GM19463 (cell line): Measurements from ENCODE around the gene TRIM7.
A peak's percentile ranks its signal among the peaks of the same experiment; 100 is the strongest.

ENCODE experiments used
- ATAC-seq: cut with Tn5 transposase; IDR thresholded peaks from one replicate; pipeline ENCODE4 v1.9.1; 2021; ENCODE audit warnings: mild to moderate bottlenecking, moderate library complexity; ENCODE audit not compliant: unreplicated experiment

TRIM7 gene

DNA sequence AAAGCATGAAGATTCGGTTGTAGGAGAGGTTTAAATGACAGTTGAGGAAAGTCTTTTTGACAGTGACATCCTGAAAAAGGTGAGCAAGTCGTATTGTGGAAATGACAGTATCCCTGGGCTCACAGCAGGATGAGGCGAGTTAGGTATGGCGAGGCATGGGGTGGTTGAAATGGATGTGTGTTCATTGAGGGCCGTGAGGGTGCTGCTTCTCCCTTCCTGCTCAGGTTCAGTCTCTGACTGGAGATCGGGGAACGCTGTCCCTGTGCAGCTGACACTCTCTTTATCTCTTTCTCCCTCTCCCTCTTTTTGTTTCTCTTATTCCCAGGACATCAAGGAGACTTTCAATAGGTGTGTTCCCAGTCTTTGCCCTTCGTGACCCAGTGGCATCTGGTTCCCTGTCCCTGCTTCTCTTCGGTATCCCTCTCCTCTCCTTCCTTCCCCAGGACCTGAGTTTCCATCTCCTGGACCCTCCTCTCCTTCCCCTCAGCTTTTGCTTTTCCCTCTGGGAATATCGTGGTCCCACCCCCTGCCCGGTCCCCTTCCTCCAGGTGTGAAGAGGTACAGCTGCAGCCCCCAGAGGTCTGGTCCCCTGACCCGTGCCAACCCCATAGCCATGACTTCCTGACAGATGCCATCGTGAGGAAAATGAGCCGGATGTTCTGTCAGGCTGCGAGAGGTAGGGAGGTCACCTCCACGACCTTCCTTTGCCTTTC, 28.2 kb upstream of the TRIM7 start:
- ATAC-seq = no peak

DNA sequence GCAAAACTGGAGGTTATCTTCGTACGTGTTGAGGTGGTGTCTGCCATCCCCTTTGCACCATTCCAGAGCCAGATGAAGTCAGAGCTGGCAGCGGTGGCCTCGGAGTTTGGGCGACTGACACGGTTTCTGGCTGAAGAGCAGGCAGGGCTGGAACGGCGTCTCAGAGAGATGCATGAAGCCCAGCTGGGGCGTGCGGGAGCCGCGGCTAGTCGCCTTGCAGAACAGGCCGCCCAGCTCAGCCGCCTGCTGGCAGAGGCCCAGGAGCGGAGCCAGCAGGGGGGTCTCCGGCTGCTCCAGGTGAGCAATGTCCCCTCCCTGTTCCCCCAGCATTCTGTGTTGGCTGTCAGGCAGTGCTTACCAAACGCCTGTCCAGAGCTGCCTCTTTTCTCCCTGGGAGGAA, 27.6 kb upstream of the TRIM7 start:
- no peak for ATAC-seq

DNA sequence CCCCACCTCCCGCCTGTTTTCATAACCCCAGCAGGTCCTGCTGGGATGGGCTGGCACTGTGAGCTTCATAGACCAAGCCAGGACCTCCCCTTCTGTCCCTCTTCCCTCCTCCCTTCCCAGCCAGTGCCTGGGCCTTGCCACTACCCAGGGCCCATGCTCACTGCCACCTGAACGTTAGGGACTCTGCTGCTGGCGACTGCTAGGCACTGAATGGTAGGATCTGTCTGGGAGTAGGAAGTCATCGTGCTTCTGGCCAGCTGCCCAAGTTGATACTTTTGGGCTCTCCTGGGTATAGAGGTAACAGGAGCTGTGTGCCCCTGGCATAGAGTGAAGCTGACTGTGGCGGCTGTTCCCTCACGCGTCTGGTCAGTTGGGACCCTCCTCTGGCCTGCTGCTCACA, 26.4 kb upstream of the TRIM7 start:
- no peak for ATAC-seq

DNA sequence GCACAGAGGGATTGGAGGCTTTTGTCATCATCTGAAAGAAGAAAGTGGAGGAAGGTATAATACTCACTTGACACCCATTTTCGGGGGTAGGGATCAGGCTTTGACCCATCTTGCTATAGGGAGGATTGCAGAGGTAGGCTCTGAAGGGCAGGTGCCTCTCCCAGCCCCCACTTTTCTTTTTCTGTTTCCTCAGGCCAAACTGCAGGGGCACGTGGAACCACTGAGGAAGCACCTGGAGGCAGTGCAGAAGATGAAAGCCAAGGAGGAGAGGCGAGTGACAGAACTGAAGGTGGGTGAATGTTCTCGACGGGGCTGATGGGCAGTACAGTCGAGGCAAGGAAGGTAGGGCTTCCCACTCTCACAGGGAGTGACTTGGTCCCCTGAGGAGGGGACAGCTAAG, 25.6 kb upstream of the TRIM7 start:
- no peak for ATAC-seq

DNA sequence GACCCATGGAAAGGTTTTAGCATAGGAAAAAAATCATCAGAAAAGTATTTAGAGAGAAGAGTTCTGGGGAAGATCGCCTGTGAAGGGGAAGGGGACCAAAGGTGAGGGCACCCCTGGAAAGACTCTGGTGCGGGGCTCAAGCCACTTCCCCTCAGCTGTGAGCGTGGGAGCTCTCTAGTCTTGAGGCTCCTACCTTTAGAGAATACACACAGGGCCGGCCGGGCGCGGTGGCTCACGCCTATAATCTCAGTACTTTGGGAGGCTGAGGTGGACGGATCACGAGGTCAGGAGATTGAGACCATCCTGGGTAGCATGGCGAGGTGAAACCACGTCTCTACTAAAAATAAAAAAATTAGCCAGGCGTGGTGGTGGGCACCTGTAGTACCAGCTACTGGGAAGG, 25.0 kb upstream of the TRIM7 start:
- no peak for ATAC-seq

DNA sequence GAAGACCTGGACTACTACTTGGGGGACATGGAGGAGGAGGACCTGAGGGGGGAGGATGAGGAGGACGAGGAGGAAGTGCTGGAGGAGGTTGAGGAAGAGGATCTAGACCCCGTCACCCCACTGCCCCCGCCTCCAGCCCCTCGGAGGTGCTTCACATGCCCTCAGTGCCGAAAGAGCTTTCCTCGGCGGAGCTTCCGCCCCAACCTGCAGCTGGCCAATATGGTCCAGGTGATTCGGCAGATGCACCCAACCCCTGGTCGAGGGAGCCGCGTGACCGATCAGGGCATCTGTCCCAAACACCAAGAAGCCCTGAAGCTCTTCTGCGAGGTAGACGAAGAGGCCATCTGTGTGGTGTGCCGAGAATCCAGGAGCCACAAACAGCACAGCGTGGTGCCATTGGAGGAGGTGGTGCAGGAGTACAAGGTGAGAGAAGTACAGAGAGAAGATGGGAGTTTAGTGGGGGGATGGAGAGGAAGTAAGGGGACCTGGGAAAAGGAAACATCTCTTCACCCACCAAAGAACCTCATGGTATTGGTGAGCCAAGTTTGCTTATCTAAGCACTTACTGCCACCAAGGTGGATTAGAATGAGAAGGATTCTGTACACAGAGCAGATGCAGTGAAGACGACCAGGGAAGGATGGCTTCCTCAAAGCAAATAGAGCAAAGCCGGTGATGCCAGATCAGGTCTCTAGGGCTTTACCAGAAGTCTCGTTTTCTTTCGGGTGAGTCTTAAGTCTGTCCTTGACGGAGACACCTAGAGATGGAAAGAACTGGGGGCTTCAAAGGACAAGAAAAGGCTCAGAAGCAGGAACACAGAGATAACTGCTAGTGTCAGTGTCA, 19.6 kb upstream of the TRIM7 start:
- ATAC-seq = no peak

DNA sequence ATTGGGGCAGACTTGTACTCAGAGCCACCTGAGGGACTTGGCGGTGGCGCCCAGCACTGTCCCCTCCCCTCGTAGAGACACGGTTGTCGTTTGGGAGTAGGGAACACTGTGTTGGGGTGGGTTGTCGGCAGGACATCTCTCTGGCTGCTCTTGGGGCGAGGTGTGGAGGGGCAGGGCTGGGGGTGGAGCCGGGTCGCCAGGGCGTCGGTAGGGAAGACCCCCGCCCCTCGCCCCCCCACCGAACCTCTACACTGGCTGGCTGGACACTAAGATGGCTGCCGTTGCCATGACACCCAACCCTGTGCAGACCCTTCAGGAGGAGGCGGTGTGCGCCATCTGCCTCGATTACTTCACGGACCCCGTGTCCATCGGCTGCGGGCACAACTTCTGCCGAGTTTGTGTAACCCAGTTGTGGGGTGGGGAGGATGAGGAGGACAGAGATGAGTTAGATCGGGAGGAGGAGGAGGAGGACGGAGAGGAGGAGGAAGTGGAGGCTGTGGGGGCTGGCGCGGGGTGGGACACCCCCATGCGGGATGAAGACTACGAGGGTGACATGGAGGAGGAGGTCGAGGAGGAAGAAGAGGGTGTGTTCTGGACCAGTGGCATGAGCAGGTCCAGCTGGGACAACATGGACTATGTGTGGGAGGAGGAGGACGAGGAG, 18.9 kb upstream of the TRIM7 start:
- ATAC-seq = peak; percentile 1

DNA sequence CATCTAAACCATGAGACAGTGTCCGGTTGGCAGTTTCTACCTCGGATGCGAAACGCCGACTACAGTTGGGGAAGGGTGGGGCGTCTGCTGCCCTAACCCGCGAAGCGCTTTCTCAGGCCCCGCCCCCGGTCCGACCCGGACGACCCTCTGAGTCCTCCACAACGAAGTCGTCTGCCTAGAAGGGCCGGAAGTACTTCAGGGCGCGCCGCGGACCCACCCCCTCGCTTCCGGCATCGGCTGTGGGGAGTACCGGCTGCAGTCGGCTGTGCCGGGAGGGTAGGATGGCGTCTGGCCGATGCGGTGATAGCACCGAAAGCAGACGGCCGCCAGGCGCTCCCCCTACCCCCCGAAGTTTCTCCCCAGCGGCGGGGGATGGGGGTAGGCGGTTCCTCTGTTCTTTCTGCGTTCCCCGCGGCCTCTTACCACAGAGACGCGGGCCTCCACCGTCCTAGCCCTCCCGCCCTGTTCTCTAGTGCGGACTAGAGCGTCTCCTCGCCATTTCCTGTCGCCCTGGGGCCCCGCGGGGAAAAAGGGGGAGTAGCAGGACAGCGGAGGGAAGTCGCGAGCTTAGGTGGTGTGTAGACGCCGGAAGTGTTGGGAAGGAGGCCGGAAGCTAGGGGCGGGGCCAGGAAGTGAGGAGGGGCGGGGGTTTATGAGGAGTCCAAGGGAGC, 18.2 kb upstream of the TRIM7 start, which contains the start of gene TRIM41:
TSS of gene TRIM41 (plus strand) at position 224 of the 671 bp plus-strand sequence. CDS start 719 bp downstream, outside the sequence.
- ATAC-seq = peak; percentile 53

DNA sequence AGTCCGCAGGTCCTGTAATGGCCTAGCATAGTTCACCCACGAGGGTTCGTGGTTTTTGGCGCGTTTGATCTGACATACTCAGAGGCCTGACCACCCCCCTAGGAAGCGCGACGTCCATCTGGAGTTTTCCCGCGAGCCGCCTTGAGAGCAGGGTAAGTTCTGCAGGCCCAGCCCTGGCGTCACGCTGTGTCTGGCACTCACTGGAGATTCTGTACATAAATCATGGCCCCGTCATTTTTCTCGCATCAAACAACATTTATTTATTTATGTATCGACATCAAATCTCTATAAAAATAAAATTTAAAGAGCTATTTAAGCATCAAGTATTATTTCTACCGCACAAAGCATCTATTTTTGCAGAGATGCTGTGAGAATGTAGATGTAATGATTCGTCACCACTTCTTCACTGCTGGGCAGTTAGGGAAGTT, 17.6 kb upstream of the TRIM7 start:
- ATAC-seq = no peak

DNA sequence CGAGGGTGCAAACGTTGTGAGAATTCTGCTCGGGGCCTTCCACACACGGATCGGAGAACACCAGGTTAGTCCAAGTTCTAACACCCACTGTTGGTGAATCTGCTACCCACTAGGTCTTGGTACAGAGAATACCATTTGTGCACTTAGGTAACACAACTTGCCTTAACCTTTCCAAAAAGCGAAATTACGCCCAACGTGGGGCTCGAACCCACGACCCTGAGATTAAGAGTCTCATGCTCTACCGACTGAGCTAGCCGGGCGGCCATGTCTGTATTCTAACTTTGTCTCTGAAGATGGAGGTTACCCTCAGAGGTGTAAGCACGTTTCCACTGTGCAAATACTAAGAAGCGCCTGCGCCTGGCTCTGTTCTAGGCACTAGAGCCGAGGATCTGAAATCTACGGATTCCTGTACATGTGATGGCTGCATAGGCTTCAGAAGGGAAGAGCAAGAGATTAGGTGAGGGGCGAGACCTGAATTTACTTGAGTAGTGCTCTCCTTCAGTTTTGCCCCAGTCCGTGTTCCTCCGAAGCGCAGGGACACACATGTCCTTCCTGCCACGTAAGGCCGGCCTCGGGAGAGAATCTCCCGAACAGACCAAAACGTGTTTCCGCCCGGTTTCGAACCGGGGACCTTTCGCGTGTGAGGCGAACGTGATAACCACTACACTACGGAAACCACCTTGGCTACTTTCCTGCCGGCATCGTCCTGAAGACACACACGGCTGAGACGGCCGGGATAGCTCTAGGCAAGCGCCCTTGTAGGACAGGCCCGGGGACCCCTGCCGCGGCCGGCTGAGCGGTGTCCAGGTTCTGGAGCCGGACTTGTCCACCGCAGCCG, 17.0 kb upstream of the TRIM7 start:
- ATAC-seq = peak; percentile 24

DNA sequence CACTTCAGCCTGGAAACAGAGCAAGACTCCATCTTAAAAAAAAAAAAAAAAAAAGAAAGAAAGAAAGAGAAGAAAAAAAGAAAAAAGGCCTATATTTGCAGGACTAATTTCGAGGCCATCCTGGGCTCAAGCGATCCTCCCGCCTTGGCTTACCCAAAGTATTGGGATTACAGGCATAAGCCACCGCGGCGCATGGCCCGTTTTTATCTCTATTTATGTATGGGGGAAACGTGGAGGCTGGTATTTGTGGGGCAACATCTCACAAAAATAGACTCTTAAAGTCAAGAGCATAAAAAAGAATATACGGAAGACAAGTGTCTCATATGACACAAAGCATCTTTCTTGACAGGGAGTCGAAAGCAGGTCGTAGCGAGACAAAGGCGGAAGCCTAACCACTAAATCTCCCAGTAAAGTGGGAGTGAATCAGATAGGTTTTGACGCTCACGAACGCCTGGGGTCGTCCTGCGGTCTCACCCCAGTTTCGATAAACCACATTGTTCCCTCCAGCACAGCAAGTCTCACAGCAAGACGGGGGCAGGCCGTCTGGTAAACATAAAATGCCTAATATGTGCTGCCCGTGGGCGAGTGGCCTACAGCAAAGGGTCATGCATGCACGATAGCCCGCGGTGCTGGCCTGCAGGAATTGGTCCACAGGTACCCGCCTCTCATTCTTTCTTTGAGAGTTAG, 16.3 kb upstream of the TRIM7 start:
- no peak for ATAC-seq

DNA sequence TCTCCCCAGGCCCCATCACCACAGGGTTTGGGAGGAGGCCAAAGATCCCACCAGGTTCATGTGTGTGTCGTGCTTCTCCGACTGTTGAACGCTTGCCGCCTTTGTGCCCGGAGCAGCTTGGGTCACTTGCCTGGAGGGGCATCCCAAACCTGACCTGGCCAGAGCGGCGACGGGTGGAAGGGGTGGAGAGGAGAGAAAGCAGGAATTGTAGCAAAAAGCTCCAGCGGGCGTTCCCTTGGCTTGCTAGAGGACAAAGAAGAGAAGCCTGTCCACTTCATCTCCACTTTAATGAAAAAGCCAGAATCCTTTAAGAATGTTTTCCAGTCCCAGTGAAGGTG, 15.2 kb upstream of the TRIM7 start:
- no peak for ATAC-seq

DNA sequence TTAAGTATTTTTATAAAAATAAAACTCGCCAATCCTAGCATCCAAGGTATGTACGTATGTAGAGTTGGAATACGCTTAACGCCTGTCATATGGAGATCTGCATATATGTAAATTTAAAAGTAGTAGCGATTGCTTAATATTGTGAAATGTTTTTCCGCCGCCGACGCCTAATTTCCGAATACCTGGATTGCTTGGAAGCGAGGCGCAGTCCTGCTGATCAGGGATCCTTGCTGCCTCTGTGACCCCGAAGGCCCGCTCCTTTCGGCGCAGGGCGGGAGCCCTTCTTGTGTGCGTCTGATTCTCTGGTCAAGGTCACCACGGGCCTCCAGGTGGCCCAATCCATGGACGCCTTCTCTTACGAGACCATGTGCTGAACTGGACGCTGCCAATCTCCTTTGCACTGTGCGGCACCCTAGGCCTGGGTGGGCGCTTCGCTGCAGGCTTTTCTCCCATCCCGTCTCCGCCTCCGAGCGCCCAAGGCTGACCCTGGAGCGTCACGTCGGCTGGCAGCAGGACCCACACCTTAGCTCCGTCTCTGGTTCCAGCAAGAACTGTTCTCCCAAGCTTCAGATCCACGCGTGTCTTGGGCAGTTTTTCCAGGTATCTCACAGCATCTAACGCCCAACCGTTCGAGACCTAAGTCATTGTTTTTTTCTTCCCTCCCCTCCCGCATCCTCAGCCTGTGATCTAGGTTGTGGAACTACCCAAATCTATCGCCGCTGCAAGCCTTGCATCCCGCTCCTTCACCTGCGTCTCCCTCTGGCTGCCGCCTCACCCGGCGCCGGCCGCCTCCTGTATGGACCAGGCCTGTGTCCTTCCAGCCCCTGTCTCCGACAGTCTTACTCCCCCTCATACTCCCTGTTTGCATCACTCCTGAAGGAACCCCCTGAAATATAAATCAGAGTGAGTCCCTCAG, 14.5 kb upstream of the TRIM7 start:
- ATAC-seq = no peak

DNA sequence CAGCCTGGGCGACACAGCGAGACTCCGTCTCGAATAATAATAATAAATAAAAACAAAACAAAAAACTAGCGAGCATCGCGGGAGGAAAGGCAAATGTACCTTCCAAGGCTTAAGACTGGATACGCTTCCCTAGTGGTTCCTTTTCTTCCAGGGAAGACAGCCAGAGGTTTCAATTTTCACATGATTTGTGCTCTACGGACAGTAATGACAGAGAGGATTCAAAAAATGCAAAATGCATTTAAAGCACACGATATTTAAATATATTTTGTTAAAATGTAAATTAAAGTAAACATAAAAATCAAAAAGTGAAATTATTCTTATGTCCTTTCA, 13.8 kb upstream of the TRIM7 start:
- ATAC-seq = no peak

DNA sequence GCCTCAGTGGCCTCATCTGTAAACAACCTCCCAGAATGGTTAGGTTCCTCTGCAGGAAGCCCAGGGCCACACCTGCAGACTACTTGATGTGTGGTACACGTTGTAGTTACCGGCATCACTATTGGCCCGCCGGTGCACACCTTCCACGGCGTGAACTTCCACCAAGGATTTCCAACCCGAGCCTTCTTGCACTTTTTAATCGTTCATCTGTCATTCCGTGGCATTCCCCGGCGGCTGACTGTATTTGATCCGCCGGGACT, 12.7 kb upstream of the TRIM7 start:
- no peak for ATAC-seq

DNA sequence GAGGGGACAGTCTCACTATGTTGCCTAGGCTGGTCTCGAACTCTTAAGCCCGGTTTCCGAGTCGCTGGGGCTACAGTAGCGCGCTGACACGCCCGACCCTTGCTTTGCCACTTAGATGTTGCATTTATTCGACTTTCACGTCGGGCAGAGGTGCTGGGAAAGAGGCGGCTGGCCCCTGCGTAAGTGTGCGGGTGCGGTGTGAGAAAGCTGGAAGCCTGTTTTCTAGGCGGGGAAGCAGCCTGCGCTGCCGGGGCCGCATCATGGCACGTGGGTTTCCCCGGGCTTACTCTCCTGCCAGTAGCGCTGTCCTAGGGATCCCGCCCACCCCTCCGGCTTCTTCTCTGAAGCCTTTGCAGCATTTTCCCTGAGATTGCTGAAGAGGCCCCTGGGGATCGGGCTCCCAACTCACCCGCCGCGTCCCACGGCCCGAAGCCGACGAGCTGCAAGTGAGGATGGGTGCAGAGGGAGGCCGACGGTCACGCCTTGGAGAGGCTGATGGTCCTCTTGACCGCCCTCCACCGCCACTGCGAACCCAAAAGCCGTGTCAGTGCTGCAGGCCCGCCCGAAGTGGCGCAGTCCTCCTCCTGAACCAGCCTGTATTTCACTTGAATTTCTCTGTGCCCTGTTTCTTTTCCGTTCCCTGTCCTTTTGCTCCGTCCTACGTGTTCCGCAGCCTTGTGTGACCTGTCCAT, 12.3 kb upstream of the TRIM7 start:
- no peak for ATAC-seq

DNA sequence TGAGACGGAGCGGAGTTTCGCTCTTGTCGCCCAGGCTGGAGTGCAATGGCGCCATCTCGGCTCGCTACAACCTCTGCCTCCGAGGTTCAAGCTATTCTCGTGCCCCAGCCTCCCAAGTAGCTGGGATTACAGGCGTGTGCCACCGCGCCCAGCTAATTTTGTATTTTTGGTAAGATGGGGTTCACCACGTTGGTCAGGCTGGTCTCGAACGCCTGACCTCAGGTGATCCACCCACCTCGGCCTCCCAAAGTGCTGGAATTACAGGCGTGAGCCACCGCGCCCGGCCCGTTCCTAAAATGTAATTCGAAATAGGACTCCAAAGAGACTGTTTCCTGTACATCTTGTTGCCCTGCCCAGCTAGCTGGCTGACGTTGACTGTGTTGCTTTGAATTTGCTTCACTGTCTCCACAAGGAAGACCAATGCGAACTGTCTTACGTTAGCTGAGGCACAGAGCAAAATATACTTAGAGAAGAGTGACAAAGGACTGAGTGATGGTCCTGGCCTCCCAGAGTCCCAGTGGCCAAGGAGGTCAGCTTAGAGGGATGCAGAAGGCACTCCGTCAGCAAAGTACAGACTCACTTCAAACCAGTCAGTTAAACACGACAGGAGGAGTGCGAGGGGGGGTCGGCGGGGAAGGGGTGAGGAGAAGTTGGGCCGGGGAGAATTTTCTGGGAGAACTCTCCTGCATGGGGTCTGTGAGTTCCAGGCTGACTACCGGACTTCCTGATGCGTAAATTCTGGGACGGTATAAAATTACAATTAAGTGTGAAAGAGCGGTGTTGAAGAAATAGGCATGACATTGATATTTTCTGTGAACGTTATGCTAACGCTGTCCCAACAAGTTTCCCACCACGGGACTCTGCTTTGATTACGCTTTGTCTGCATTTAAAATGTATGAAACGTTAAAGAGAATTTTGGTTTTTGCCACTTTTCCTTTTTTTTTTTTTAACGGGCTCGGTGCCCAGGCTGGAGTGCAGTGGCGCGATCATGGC, 11.3 kb upstream of the TRIM7 start:
- ATAC-seq = no peak
